H1 (cell line): ENCODE data around the gene NOL4L. TPM values are rescaled to one million over a fixed set of nuclear protein-coding genes. Genes with fewer than 3 reads are reported as not detected.

Experiments used
- CTCF ChIA-PET: fragments of 300-600 bp; sonication (Branson Sonifier 250); formaldehyde crosslinking; loops from one replicate; lab custom pipeline; 2021; ENCODE audit not compliant: partially characterized antibody; lab: Charles Lee
- POLR2A ChIA-PET: fragments of 300-600 bp; sonication (Branson Sonifier 250); formaldehyde crosslinking; loops from one replicate; lab custom pipeline; 2021; ENCODE audit warnings: inconsistent platforms; ENCODE audit not compliant: partially characterized antibody; lab: Charles Lee
- DNase-seq, 2 experiments: peaks; one replicate each; pipeline versions ENCODE4 v3.0.0 to v3.0.0-alpha.2; 2010 to 2022; ENCODE audit warnings: low spot score in 2 of 2, low read depth in 1 of 2, mixed read lengths in 1 of 2
- FAIRE-seq: peaks from 2 replicates; lab custom pipeline; 2011; peaks lifted over from hg19 to GRCh38; lab: Jason Lieb, UNC
- H2AFZ ChIP-seq: 2 replicates; pipeline ENCODE4 v1.8.1; 2012; ENCODE audit warnings: low read length, inconsistent platforms
- H2AK5ac ChIP-seq: 2 replicates; pipeline ENCODE4 v1.6.1; 2013; ENCODE audit warnings: low read depth, low read length
- H2BK120ac ChIP-seq: replicated peaks from 2 replicates; pipeline ENCODE3; 2013; ENCODE audit warnings: low read depth, low read length, inconsistent platforms
- H2BK12ac ChIP-seq: 2 replicates; pipeline ENCODE4 v1.6.1; 2013; ENCODE audit warnings: low read depth, low read length
- H2BK15ac ChIP-seq: 2 replicates; pipeline ENCODE4 v1.6.1; 2013; ENCODE audit warnings: low read length
- H2BK20ac ChIP-seq: 2 replicates; pipeline ENCODE4 v1.6.1; 2013; ENCODE audit warnings: low read length
- H2BK5ac ChIP-seq: 2 replicates; pipeline ENCODE4 v1.6.1; 2013; ENCODE audit warnings: low read depth, low read length
- H3K14ac ChIP-seq: 2 replicates; pipeline ENCODE4 v1.6.1; 2013; ENCODE audit warnings: inconsistent platforms; ENCODE audit not compliant: insufficient read length
- H3K18ac ChIP-seq: 2 replicates; pipeline ENCODE4 v1.6.1; 2013; ENCODE audit warnings: low read length; ENCODE audit errors: extremely low read depth
- H3K23ac ChIP-seq: 2 replicates; pipeline ENCODE4 v1.6.1; 2013; ENCODE audit warnings: inconsistent platforms; ENCODE audit not compliant: insufficient read length
- H3K23me2 ChIP-seq: 2 replicates; pipeline ENCODE4 v1.6.1; 2013; ENCODE audit warnings: low read depth, low read length
- H3K27ac ChIP-seq: 2 replicates; pipeline ENCODE4 v1.6.1; 2011; ENCODE audit warnings: low read depth, low read length, inconsistent platforms
- H3K27me3 ChIP-seq, 4 experiments: replicated peaks in 1 of 4; 1 replicate in 1 of 4; 2 replicates in 3 of 4; pipeline versions ENCODE4 v1.6.1 to v1.8.1; 2011 to 2013; ENCODE audit warnings: low read length in 3 of 4, mild to moderate bottlenecking in 3 of 4, inconsistent platforms in 2 of 4, mixed read lengths in 2 of 4, moderate library complexity in 1 of 4; ENCODE audit not compliant: control insufficient read depth in 3 of 4, insufficient read depth in 3 of 4; ENCODE audit errors: extremely low read depth in 1 of 4
- H3K36me3 ChIP-seq, 4 experiments: 2 replicates each; pipeline versions ENCODE4 v1.6.1 to v1.8.1; 2011 to 2013; ENCODE audit warnings: mild to moderate bottlenecking in 4 of 4, low read length in 3 of 4, moderate library complexity in 2 of 4, control low read depth in 1 of 4, inconsistent platforms in 1 of 4; ENCODE audit not compliant: insufficient read depth in 4 of 4, control insufficient read depth in 2 of 4
- H3K4ac ChIP-seq: replicated peaks from 2 replicates; pipeline ENCODE3; 2013; ENCODE audit warnings: low read length, low read depth, mixed read lengths, inconsistent platforms; ENCODE audit not compliant: insufficient read length
- H3K4me1 ChIP-seq, 4 experiments: replicated peaks in 1 of 4; 1 replicate in 1 of 4; 2 replicates in 3 of 4; pipeline versions ENCODE4 v1.6.1 to v1.8.1; 2011 to 2013; ENCODE audit warnings: low read length in 3 of 4, inconsistent platforms in 2 of 4, mixed read lengths in 1 of 4; ENCODE audit not compliant: insufficient read depth in 4 of 4, control insufficient read depth in 3 of 4
- H3K4me2 ChIP-seq, 2 experiments: 2 replicates each; pipeline versions ENCODE4 v1.6.1 to v1.8.1; 2011 to 2013; ENCODE audit warnings: low read depth in 2 of 2, low read length in 2 of 2, control low read depth in 1 of 2, inconsistent platforms in 1 of 2, mild to moderate bottlenecking in 1 of 2; ENCODE audit not compliant: insufficient read depth in 1 of 2
- H3K4me3 ChIP-seq, 4 experiments: fragments of 200-600, 300-600 bp in 1 of 4; sonication (generic), shearing (Covaris generic), sonication (Bioruptor Twin) in 1 of 4; 2 replicates each; pipeline versions ENCODE4 v1.5.1 to v1.8.1; 2011 to 2016; ENCODE audit warnings: low read length in 4 of 4, low read depth in 3 of 4, control low read depth in 2 of 4, inconsistent platforms in 2 of 4, mild to moderate bottlenecking in 2 of 4, mixed read lengths in 1 of 4, moderate library complexity in 1 of 4; ENCODE audit not compliant: insufficient read depth in 2 of 4; ENCODE audit errors: extremely low read depth in 1 of 4
- H3K56ac ChIP-seq: replicated peaks from 2 replicates; pipeline ENCODE3; 2013; ENCODE audit warnings: low read depth, mild to moderate bottlenecking, mixed read lengths, low read length, inconsistent platforms; ENCODE audit not compliant: insufficient read length
- H3K79me1 ChIP-seq: 2 replicates; pipeline ENCODE4 v1.6.1; 2013; ENCODE audit warnings: low read depth, low read length, control low read depth
- H3K79me2 ChIP-seq, 2 experiments: 2 replicates each; pipeline versions ENCODE4 v1.6.1 to v1.8.1; 2012 to 2013; ENCODE audit warnings: low read length in 2 of 2, mild to moderate bottlenecking in 2 of 2, inconsistent platforms in 1 of 2; ENCODE audit not compliant: insufficient read depth in 2 of 2, control insufficient read depth in 1 of 2
- H3K9ac ChIP-seq, 4 experiments: replicated peaks in 1 of 4; 1 replicate in 1 of 4; 2 replicates in 3 of 4; pipeline versions ENCODE4 v1.6.1 to v1.8.1; 2011 to 2013; ENCODE audit warnings: low read depth in 3 of 4, low read length in 3 of 4, control low read depth in 2 of 4, mild to moderate bottlenecking in 2 of 4, moderate library complexity in 2 of 4, inconsistent platforms in 1 of 4; ENCODE audit errors: extremely low read depth in 1 of 4
- H3K9me3 ChIP-seq, 2 experiments: 2 replicates each; pipeline versions ENCODE4 v1.6.1 to v1.8.1; 2012 to 2013; ENCODE audit warnings: mild to moderate bottlenecking in 2 of 2, moderate library complexity in 2 of 2, control low read depth in 1 of 2, inconsistent platforms in 1 of 2, low read depth in 1 of 2, low read length in 1 of 2, mixed read lengths in 1 of 2; ENCODE audit not compliant: insufficient read depth in 2 of 2
- H4K20me1 ChIP-seq, 2 experiments: replicated peaks in 1 of 2; 2 replicates each; pipeline versions ENCODE3 to v1.8.1; 2011 to 2013; ENCODE audit warnings: inconsistent platforms in 2 of 2, low read length in 2 of 2, mild to moderate bottlenecking in 1 of 2; ENCODE audit not compliant: insufficient read depth in 2 of 2, control insufficient read depth in 1 of 2
- H4K5ac ChIP-seq: 2 replicates; pipeline ENCODE4 v1.6.1; 2013; ENCODE audit warnings: low read length, low read depth, mixed read lengths, inconsistent platforms; ENCODE audit not compliant: insufficient read length
- H4K8ac ChIP-seq: 2 replicates; pipeline ENCODE4 v1.8.0; 2013; ENCODE audit warnings: mild to moderate bottlenecking, moderate library complexity, low read length, inconsistent platforms; ENCODE audit not compliant: insufficient read depth; ENCODE audit errors: extremely low read depth
- H4K91ac ChIP-seq: replicated peaks from 2 replicates; pipeline ENCODE3; 2013; ENCODE audit warnings: low read length, mixed read lengths, inconsistent platforms; ENCODE audit not compliant: insufficient read length
- BRCA1 ChIP-seq: IDR thresholded peaks from 2 replicates; pipeline ENCODE4 v1.6.1; 2012; ENCODE audit warnings: low read depth, low read length, improper control_type of control experiment
- CREB1 ChIP-seq: IDR thresholded peaks from 2 replicates; pipeline ENCODE4 v1.6.1; 2012; ENCODE audit warnings: inconsistent platforms
- EZH2 ChIP-seq: fragments of 200-600 bp; sonication (generic); IDR thresholded peaks from 2 replicates; pipeline ENCODE4 v1.7.1; 2012; ENCODE audit warnings: low read depth, mild to moderate bottlenecking, moderate library complexity, low read length, inconsistent platforms; ENCODE audit not compliant: severe bottlenecking
- GTF2F1 ChIP-seq: IDR thresholded peaks from 2 replicates; pipeline ENCODE4 v1.6.1; 2012; ENCODE audit warnings: low read depth, low read length, improper control_type of control experiment, borderline replicate concordance
- HDAC6 ChIP-seq: IDR thresholded peaks from one replicate; pipeline ENCODE4 v1.7.1; 2012; ENCODE audit warnings: low read depth, mild to moderate bottlenecking, inconsistent platforms, low read length, moderate library complexity
- JUND ChIP-seq: IDR thresholded peaks from 2 replicates; pipeline ENCODE4 v1.6.1; 2011; ENCODE audit warnings: mild to moderate bottlenecking, improper control_type of control experiment, low read length
- KDM4A ChIP-seq: IDR thresholded peaks from one replicate; pipeline ENCODE4 v1.7.1; 2012; ENCODE audit warnings: low read depth, mild to moderate bottlenecking, moderate library complexity, low read length, inconsistent platforms; ENCODE audit not compliant: severe bottlenecking
- MAFK ChIP-seq: IDR thresholded peaks from 2 replicates; pipeline ENCODE4 v1.6.1; 2012; ENCODE audit warnings: low read depth, mild to moderate bottlenecking, improper control_type of control experiment, low read length
- PHF8 ChIP-seq: fragments of 200-600 bp; sonication (generic); conservative IDR thresholded peaks from 2 replicates; pipeline ENCODE4 v1.7.1; 2012; ENCODE audit warnings: low read depth, mild to moderate bottlenecking, inconsistent platforms, low read length, moderate library complexity
- RAD21 ChIP-seq, 2 experiments: IDR thresholded peaks in 1 of 2; conservative IDR thresholded peaks in 1 of 2; 2 replicates each; pipeline ENCODE4 v1.6.1; 2011; ENCODE audit warnings: low read depth in 2 of 2, low read length in 2 of 2, improper control_type of control experiment in 1 of 2, inconsistent platforms in 1 of 2, mild to moderate bottlenecking in 1 of 2, moderate library complexity in 1 of 2
- SIN3A ChIP-seq, 2 experiments: IDR thresholded peaks in 1 of 2; conservative IDR thresholded peaks in 1 of 2; 2 replicates each; pipeline ENCODE4 v1.6.1; 2011 to 2012; ENCODE audit warnings: low read length in 2 of 2, improper control_type of control experiment in 1 of 2, low read depth in 1 of 2, mild to moderate bottlenecking in 1 of 2
- SP1 ChIP-seq: IDR thresholded peaks from 2 replicates; pipeline ENCODE4 v1.6.1; 2011; ENCODE audit warnings: low read depth, low read length
- SP4 ChIP-seq: IDR thresholded peaks from 2 replicates; pipeline ENCODE4 v1.6.1; 2012; ENCODE audit warnings: low read length, inconsistent platforms
- SRF ChIP-seq: IDR thresholded peaks from 2 replicates; pipeline ENCODE4 v1.6.1; 2011; ENCODE audit warnings: mild to moderate bottlenecking, low read depth, low read length, moderate library complexity
- WGBS, 2 experiments: shearing (Covaris generic) in 1 of 2; methylation state at CpG; one replicate each; pipeline versions ENCODE4 v1.1.6 to v1.1.7; 2013 to 2015; ENCODE audit warnings: low lambda C conversion rate in 2 of 2, mixed read lengths in 2 of 2, inconsistent platforms in 1 of 2, low coverage in 1 of 2, missing lambda C conversion rate in 1 of 2; ENCODE audit not compliant: insufficient replicate concordance in 2 of 2, insufficient coverage in 1 of 2, insufficient read length in 1 of 2; ENCODE audit errors: extremely low coverage in 1 of 2, missing lambda C conversion rate in 1 of 2; 5-methylcytosine and 5-hydroxymethylcytosine counted together
- polyA plus RNA-seq, 7 experiments: library from polyadenylated mRNA; depleted of rRNA in 3 of 7; stranded (reverse) in 5 of 7; unstranded in 2 of 7; fragments of >200 nt in 5 of 7; fragments of 200-250 nt in 2 of 7; gene quantifications; 1 replicate in 5 of 7; 2 replicates in 1 of 7; 4 replicates in 1 of 7; pipeline versions ENCODE4 v1.2.1 to v1.2.3, GENCODE V29; 2011 to 2013; ENCODE audit warnings: missing spikeins in 2 of 7, mixed read lengths in 2 of 7
- total RNA-seq: library from RNA; stranded (reverse); fragmentation: NEBNext Ultra II Directional; extraction: Animal tissue kit (Norgen Biotek cat#: 25700); gene quantifications from 2 replicates; pipeline ENCODE4 v1.2.1, GENCODE V29; 2021

Gene NOL4L
- total and polyA plus RNA-seq, 2 of the 8 experiments (the other 6 are each of a cell fraction or from before 2014, with no cell fraction given) = 15.3 to 23.7 TPM

DNA sequence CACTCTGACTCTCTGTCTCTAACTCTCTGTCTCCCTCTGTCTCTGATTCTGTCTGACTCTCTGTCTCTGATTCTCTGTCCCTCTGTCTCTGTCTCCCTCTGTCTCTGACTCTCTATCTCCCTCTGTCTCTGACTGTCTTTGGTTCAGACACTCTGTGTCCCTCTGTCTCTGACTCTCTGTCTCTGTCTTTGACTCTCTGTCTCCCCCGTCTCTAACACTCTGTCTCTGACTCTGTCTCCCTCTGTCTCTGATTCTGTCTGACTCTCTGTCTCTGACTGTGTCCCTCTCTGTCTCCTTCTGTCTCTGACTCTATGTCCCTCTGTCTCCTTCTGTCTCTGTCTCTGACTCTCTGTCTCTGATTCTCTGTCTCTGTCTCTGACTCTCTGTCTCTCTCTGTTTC lies 21.7 kb upstream of the NOL4L start:
- peaks cover 0 to 5% (median 0%) of the 10 kb centered on the region in 4 experiments; a peak in 1 of 7 replicates for H3K27me3 ChIP-seq
- no peak overlapping the region for H3K23ac ChIP-seq
- H4K20me1 ChIP-seq = no peaks in the 10 kb centered on the region
- 73% methylated on average over 1 of the region's 1 CpG; no CpG with 5 or more reads in 1 of the 2 experiments for WGBS, 2 experiments
- no peak overlapping the region for H2AK5ac ChIP-seq
- H2BK5ac ChIP-seq = no peak overlapping the region
- no peaks in the 10 kb centered on the region for H3K9me3 ChIP-seq
- H4K5ac ChIP-seq = no peak overlapping the region
- no peaks in the 10 kb centered on the region; the same call in 1 of the 2 replicates for H3K23me2 ChIP-seq
- POLR2A ChIA-PET = no interaction called here
- H3K14ac ChIP-seq = no peak overlapping the region
- CTCF ChIA-PET = no interaction called here
- H3K18ac ChIP-seq = no peak overlapping the region
- DNase-seq = no peak
- no peak overlapping the region for H3K4me2 ChIP-seq
- H4K91ac ChIP-seq = no peak overlapping the region
- no peak overlapping the region for H3K27ac ChIP-seq
- H2BK20ac ChIP-seq = no peak overlapping the region
- H3K56ac ChIP-seq = no peak overlapping the region
- H4K8ac ChIP-seq = no peak overlapping the region
- H3K79me2 ChIP-seq = no peaks in the 10 kb centered on the region
- H2BK15ac ChIP-seq = 0 out of 2 replicates have a peak overlapping the region, but pooled peaks have one; percentile 46
- no peak overlapping the region for H2BK12ac ChIP-seq
- H3K4me3 ChIP-seq = no peak overlapping the region
- H2BK120ac ChIP-seq = no peak overlapping the region
- FAIRE-seq = no peak
- H3K4me1 ChIP-seq = peaks cover 0 to 10% (median 6%) of the 10 kb centered on the region in 4 experiments; a peak in 5 of 7 replicates
- no peak overlapping the region for H2AFZ ChIP-seq
- no peak for TF ChIP-seq SRF
- no peak for TF ChIP-seq SP4
- no peak for TF ChIP-seq CREB1
- no peak for TF ChIP-seq SIN3A (conservative IDR thresholded peaks at IDR 0.05 in 1 of 2, IDR thresholded peaks at IDR 0.05 in 1 of 2; ENCODE audit: low read depth in 1 of 2, low read length in 2 of 2)
- no peak for TF ChIP-seq MAFK
- no peak for TF ChIP-seq KDM4A
- no peak for TF ChIP-seq PHF8
- TF ChIP-seq EZH2 = no peak
- TF ChIP-seq JUND = no peak
- no peak for TF ChIP-seq BRCA1
- TF ChIP-seq RAD21 (IDR thresholded peaks at IDR 0.05 in 1 of 2, conservative IDR thresholded peaks at IDR 0.05 in 1 of 2; ENCODE audit: low read depth in 2 of 2, low read length in 2 of 2) = no peak
- no peak for TF ChIP-seq SP1
- TF ChIP-seq HDAC6 = no peak
- TF ChIP-seq GTF2F1 = no peak
- TF ChIP-seq, all 59 proteins: peak for 0
- Histone ChIP-seq H3K79me1 (no peaks in the 10 kb centered on the region), H3K4ac (no peak overlapping the region), H3K36me3 (no peaks in the 10 kb centered on the region), H3K9ac (no peak overlapping the region)
